A549 (cell line): ENCODE measurements around the gene ANG. TPM values are rescaled to one million over a fixed set of nuclear protein-coding genes. Genes with fewer than 3 reads are reported as not detected.

ENCODE experiments used
- ATOH8 ChIP-seq: fragments of 250-450 bp; sonication (Bioruptor Pico); IDR thresholded peaks from 2 replicates; pipeline ENCODE4 v1.5.0; 2020; ENCODE audit warnings: low read depth, mild to moderate bottlenecking, moderate library complexity
- CBX2 ChIP-seq: fragments of 200-600 bp; sonication (generic); IDR thresholded peaks from 2 replicates; pipeline ENCODE4 v1.6.1; 2016; ENCODE audit warnings: low read depth, mild to moderate bottlenecking, borderline replicate concordance
- CBX8 ChIP-seq: fragments of 200-600 bp; sonication (generic); IDR thresholded peaks from 2 replicates; pipeline ENCODE4 v1.6.1; 2016
- CHD4 ChIP-seq: fragments of 200-600 bp; sonication (generic); IDR thresholded peaks from 2 replicates; pipeline ENCODE4 v1.6.1; 2016; ENCODE audit warnings: antibody characterized with exemption, mild to moderate bottlenecking, borderline replicate concordance
- E2F6 ChIP-seq: IDR thresholded peaks from 2 replicates; pipeline ENCODE4 v1.6.1; 2012; ENCODE audit warnings: low read depth, borderline replicate concordance
- EHF ChIP-seq: fragments of 250-450 bp; sonication (Bioruptor Pico); IDR thresholded peaks from 2 replicates; pipeline ENCODE4 v1.5.0; 2020; ENCODE audit warnings: mild to moderate bottlenecking
- EHMT2 ChIP-seq: fragments of 200-600 bp; sonication (generic); IDR thresholded peaks from 2 replicates; pipeline ENCODE4 v1.6.1; 2016; ENCODE audit warnings: antibody characterized with exemption, low read depth, mild to moderate bottlenecking, moderate library complexity
- ELK1 ChIP-seq: fragments of 150-350 bp; IDR thresholded peaks from 2 replicates; pipeline ENCODE4 v1.6.1; 2014; ENCODE audit warnings: low read depth, mild to moderate bottlenecking, low read length
- EP300 ChIP-seq, 2 experiments: fragments of >200 bp; sonication (Bioruptor Twin); formaldehyde crosslinking; IDR thresholded peaks; 2 replicates in 1 of 2; 3 replicates in 1 of 2; pipeline ENCODE4 v1.6.1; 2016 to 2017
- ESRRA ChIP-seq: fragments of 150-350 bp; IDR thresholded peaks from 2 replicates; pipeline ENCODE4 v1.6.1; 2014; ENCODE audit warnings: mild to moderate bottlenecking, low read length, borderline replicate concordance
- FOSL2 ChIP-seq, 2 experiments: fragments of 450-650 bp in 1 of 2; fragments of >200 bp in 1 of 2; sonication (Bioruptor Twin) in 1 of 2; formaldehyde crosslinking; IDR thresholded peaks; 2 replicates each; pipeline versions ENCODE4 v1.5.0 to v1.6.1; 2016 to 2020; ENCODE audit warnings: mild to moderate bottlenecking in 1 of 2, moderate library complexity in 1 of 2
- FOXS1 ChIP-seq: fragments of 250-450 bp; sonication (Bioruptor Pico); IDR thresholded peaks from 2 replicates; pipeline ENCODE4 v1.5.0; 2020; ENCODE audit warnings: mild to moderate bottlenecking, moderate library complexity
- GATA3 ChIP-seq: IDR thresholded peaks from 2 replicates; pipeline ENCODE4 v1.6.1; 2012; ENCODE audit warnings: borderline replicate concordance
- HMGXB4 ChIP-seq: fragments of 250-450 bp; sonication (Bioruptor Pico); IDR thresholded peaks from 2 replicates; pipeline ENCODE4 v1.5.0; 2021; ENCODE audit warnings: mild to moderate bottlenecking, moderate library complexity, borderline replicate concordance
- HOXB5 ChIP-seq: fragments of 250-450 bp; sonication (Bioruptor Pico); IDR thresholded peaks from 2 replicates; pipeline ENCODE4 v1.5.0; 2020; ENCODE audit warnings: mild to moderate bottlenecking, moderate library complexity
- JUN ChIP-seq, 2 experiments: fragments of >200 bp; sonication (Bioruptor Twin); formaldehyde crosslinking; IDR thresholded peaks; 2 replicates in 1 of 2; 3 replicates in 1 of 2; pipeline ENCODE4 v1.6.1; 2016 to 2017
- JUNB ChIP-seq: fragments of >200 bp; sonication (Bioruptor Twin); formaldehyde crosslinking; IDR thresholded peaks from 2 replicates; pipeline ENCODE4 v1.6.1; 2016
- KDM1A ChIP-seq: fragments of 200-600 bp; sonication (generic); IDR thresholded peaks from 2 replicates; pipeline ENCODE4 v1.6.1; 2016; ENCODE audit warnings: low read depth, mild to moderate bottlenecking
- MAFK ChIP-seq: fragments of 450-650 bp; IDR thresholded peaks from 2 replicates; pipeline ENCODE4 v1.6.1; 2014; ENCODE audit not compliant: partially characterized antibody
- MAX ChIP-seq: IDR thresholded peaks from 2 replicates; pipeline ENCODE4 v1.6.1; 2012
- MAZ ChIP-seq: fragments of 150-350 bp; IDR thresholded peaks from 2 replicates; pipeline ENCODE4 v1.6.1; 2014; ENCODE audit warnings: antibody characterized with exemption, low read depth, low read length, borderline replicate concordance
- MYC ChIP-seq: IDR thresholded peaks from 2 replicates; pipeline ENCODE4 v1.6.1; 2012; ENCODE audit warnings: mild to moderate bottlenecking, inconsistent platforms, low read length, improper control_type of control experiment, borderline replicate concordance
- NPAS2 ChIP-seq: fragments of 250-450 bp; sonication (Bioruptor Pico); IDR thresholded peaks from 2 replicates; pipeline ENCODE4 v1.8.0; 2022; ENCODE audit warnings: mild to moderate bottlenecking, moderate library complexity, borderline replicate concordance
- NR3C1 ChIP-seq: fragments of >200 bp; sonication (Bioruptor Twin); formaldehyde crosslinking; IDR thresholded peaks from 3 replicates; pipeline ENCODE4 v1.6.1; 2017
- POLR2A ChIP-seq: IDR thresholded peaks from 2 replicates; pipeline ENCODE4 v1.6.1; 2012; ENCODE audit warnings: mild to moderate bottlenecking, low read length
- POLR2AphosphoS2 ChIP-seq: conservative IDR thresholded peaks from 2 replicates; pipeline ENCODE4 v1.6.1; 2012; ENCODE audit warnings: low read length, improper control_type of control experiment, inconsistent platforms
- RARB ChIP-seq: fragments of 250-450 bp; sonication (Bioruptor Pico); IDR thresholded peaks from 2 replicates; pipeline ENCODE4 v1.8.0; 2021; ENCODE audit warnings: mild to moderate bottlenecking, moderate library complexity
- RCOR1 ChIP-seq: fragments of 150-350 bp; IDR thresholded peaks from 2 replicates; pipeline ENCODE4 v1.6.1; 2014; ENCODE audit warnings: antibody characterized with exemption, low read length, low read depth
- RNF2 ChIP-seq: fragments of 200-600 bp; sonication (generic); IDR thresholded peaks from 2 replicates; pipeline ENCODE4 v1.6.1; 2016; ENCODE audit warnings: low read depth, mild to moderate bottlenecking, antibody characterized with exemption, moderate library complexity, borderline replicate concordance
- SMC3 ChIP-seq: fragments of >200 bp; sonication (Bioruptor Twin); formaldehyde crosslinking; IDR thresholded peaks from 3 replicates; pipeline ENCODE4 v1.6.1; 2018; ENCODE audit warnings: inconsistent platforms
- TFCP2L1 ChIP-seq: fragments of 250-450 bp; sonication (Bioruptor Pico); IDR thresholded peaks from 2 replicates; pipeline ENCODE4 v1.5.0; 2021; ENCODE audit warnings: mild to moderate bottlenecking
- TP53 ChIP-seq: fragments of 250-450 bp; sonication (Bioruptor Pico); IDR thresholded peaks from 2 replicates; pipeline ENCODE4 v1.5.0; 2021; ENCODE audit warnings: mild to moderate bottlenecking, moderate library complexity
- ZC3H11A ChIP-seq: fragments of 450-650 bp; IDR thresholded peaks from 2 replicates; pipeline ENCODE4 v1.6.1; 2014; ENCODE audit warnings: antibody characterized with exemption, mild to moderate bottlenecking
- ZFP36 ChIP-seq: fragments of 450-650 bp; IDR thresholded peaks from 2 replicates; pipeline ENCODE4 v1.6.1; 2014; ENCODE audit warnings: borderline replicate concordance; ENCODE audit not compliant: partially characterized antibody
- ZNF302 ChIP-seq: fragments of 250-450 bp; sonication (Bioruptor Pico); IDR thresholded peaks from 2 replicates; pipeline ENCODE4 v1.9.0; 2021; ENCODE audit warnings: inconsistent platforms, mild to moderate bottlenecking, moderate library complexity
- ZSCAN20 ChIP-seq: fragments of 250-450 bp; sonication (Bioruptor Pico); IDR thresholded peaks from 2 replicates; pipeline ENCODE4 v1.8.0; 2022; ENCODE audit warnings: mild to moderate bottlenecking, moderate library complexity
- polyA plus RNA-seq, 4 experiments: library from polyadenylated mRNA; depleted of rRNA in 3 of 4; stranded (reverse); fragments of >200 nt; fragmentation: RNase III in 1 of 4; extraction: RNeasy Plus Mini Kit Qiagen cat#74134 plus additional on column Dnase treatment in 1 of 4; gene quantifications; 2 replicates in 3 of 4; 3 replicates in 1 of 4; pipeline ENCODE4 v1.2.3, GENCODE V29; 2011 to 2017

ANG gene
- polyA plus RNA-seq, 2 of the 4 experiments (the other 2 are of a cell fraction), result 10.5 to 35.4 TPM

GRCh38 chr14:20683891-20684661 is 4.5 kb upstream of the ANG start, which contains the start of gene RNASE4 (continued):
- no peak for TF ChIP-seq ELK1
- TF ChIP-seq GATA3, result peak; percentile 14; the same call in 1 of the 2 replicates
- TF ChIP-seq MAX, result peak; percentile 71
- TF ChIP-seq JUNB, result no peak
- no peak for TF ChIP-seq TP53
- no peak for TF ChIP-seq ZNF302 (CRISPR knock-in tag)
- peak; percentile 19; the same call in 1 of the 2 replicates for TF ChIP-seq HMGXB4 (CRISPR knock-in tag)
- TF ChIP-seq MAFK, result no peak
- TF ChIP-seq POLR2AphosphoS2, result no peak
- TF ChIP-seq NPAS2 (CRISPR knock-in tag), result no peak
- TF ChIP-seq CBX8, result no peak
- no peak for TF ChIP-seq RARB (CRISPR knock-in tag)
- no peak for TF ChIP-seq CBX2
- no peak for TF ChIP-seq RCOR1
- no peak for TF ChIP-seq EHMT2
- TF ChIP-seq ATOH8 (CRISPR knock-in tag), result no peak
- peak; percentile 26; the same call in 1 of the 2 replicates for TF ChIP-seq POLR2A
- no peak for TF ChIP-seq SMC3
- TF ChIP-seq KDM1A, result 0 out of 2 replicates have a peak, but pooled peaks have one; percentile 44
- no peak for TF ChIP-seq ZSCAN20
- peak; percentile 74 for TF ChIP-seq E2F6
- TF ChIP-seq MAZ, result no peak
- TF ChIP-seq RNF2, result no peak
- TF ChIP-seq HOXB5, result no peak
- no peak for TF ChIP-seq TFCP2L1 (CRISPR knock-in tag)
- peak in 1 of 2 experiments; percentile 27; a peak in 1 of 5 replicates for TF ChIP-seq JUN (IDR thresholded peaks at IDR 0.05)
- TF ChIP-seq ESRRA, result no peak
- no peak for TF ChIP-seq EP300 (IDR thresholded peaks at IDR 0.05)
- peak; percentile 47; the same call in 1 of the 2 replicates for TF ChIP-seq MYC
- TF ChIP-seq FOXS1 (CRISPR knock-in tag), result no peak
- TF ChIP-seq FOSL2 (IDR thresholded peaks at IDR 0.05), result no peak
- no peak for TF ChIP-seq FOSL2 (CRISPR knock-in tag; IDR thresholded peaks at IDR 0.05)
- TF ChIP-seq ZC3H11A, result no peak
- no peak for TF ChIP-seq NR3C1
- no peak for TF ChIP-seq EHF
- TF ChIP-seq ZFP36, result no peak
- TF ChIP-seq CHD4, result no peak
- TF ChIP-seq, all 56 proteins: peak for 12
